Activated naive CD4-positive, alpha-beta T cell treated with anti-CD3 and anti-CD28 coated beads, Interleukin-2, amount 50 U/mL, for 16 hours (primary cell): Measurements from ENCODE around the gene TRPC5OS.

Experiments used
- DNase-seq: peaks from one replicate; pipeline ENCODE4 v3.0.0-alpha.2; 2020

The TRPC5OS gene

DNA sequence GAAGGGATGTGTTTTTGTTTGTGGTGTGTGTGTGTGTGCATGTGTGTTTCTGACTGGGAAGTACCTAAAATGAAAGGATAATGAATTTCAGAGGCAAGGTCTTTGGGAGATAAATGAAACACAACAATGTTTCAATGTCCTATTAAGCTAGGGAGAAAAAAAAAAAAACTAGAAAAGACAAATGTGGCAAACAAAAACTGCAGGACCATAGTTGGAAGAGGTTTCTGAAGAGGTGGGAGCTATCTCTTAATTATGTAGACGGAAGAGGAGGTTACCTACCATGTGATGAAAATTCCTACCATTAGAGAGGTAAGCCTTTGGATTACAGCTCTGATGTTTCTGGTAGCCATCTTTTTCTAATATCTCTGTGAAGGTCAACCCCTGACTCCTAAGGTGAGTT, at the start of gene TRPC5OS:
Gene TRPC5OS (plus strand): TSS at position 301 of the 400 bp plus-strand sequence. CDS start 25,669 bp downstream, outside the sequence.
- DNase-seq: no peak

DNA sequence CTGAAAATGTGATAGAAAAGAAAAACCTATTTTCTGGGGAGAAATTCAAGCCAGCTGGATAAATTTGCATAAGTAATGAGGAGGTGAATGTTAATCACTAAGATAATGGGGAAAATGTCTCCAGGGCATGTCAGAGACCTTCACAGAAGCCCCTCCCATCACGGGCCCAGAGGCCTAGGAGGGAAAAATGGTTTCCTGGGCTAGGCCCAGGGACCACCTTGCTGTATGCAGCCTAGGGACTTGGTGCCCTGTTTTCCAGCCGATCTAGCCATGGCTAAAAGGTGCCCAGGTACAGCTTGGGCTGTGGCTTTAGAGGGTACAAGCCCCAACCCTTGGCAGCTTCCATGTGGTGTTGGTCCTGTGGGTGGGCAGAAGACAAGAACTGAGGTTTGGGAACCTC, 46.6 kb upstream of the TRPC5OS start:
- DNase-seq: no peak

DNA sequence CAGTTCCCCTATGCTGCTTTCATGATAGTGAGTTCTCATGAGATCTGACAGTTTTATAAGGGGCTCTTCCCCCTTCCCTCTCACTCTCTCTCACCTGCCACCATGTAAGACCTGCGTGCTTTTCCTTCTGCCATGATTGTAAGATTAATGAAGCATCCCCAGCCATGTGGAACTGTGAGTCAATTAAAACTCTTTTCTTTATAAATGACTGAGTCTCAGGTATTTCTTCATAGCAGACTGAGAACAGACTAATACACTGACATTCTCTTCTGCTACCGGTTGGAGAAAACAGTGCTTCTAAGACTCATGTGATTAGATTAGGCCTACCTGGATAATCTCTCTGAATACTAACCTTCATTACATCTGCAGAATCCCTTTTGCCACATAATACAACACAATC, 45.4 kb upstream of the TRPC5OS start:
- no peak for DNase-seq

DNA sequence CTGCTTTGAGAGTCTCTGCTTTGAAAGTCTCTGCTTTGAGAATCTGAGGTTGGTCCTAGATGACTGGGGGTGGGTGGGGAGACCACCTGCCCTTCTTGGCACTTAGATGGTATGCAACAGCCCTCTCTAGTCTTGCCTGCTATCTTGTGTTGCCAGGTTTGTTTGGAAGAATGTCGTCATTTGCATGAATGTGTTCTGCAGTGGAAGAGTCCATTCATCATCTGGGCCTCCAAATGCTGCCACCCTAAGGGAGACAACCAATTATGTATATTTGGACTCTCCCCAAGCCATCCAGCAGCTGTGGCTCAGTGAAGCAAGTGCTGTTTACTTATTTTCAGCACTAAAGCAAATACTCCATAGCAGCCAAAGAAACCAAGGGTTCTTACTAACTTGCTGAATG, 44.6 kb upstream of the TRPC5OS start:
- no peak for DNase-seq

DNA sequence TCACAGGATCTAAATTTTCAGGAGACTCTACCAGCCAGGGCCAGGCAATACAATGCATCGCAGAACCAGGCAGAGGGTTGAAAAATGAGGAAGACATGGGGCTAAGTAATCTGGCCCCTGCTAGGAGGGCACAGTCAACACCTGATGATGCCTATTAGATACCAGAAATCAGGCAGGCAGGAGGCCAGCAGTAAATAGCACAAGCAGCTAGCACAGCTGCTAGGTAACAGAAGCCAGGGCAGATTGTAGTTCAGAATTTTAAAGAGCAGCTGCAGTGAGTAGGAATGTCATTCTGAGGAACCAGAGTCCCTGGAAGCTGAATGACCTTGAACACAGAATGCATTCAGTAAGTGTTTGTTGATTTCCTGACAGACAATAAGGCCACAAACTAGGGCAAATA, 38.8 kb upstream of the TRPC5OS start:
- no peak for DNase-seq

DNA sequence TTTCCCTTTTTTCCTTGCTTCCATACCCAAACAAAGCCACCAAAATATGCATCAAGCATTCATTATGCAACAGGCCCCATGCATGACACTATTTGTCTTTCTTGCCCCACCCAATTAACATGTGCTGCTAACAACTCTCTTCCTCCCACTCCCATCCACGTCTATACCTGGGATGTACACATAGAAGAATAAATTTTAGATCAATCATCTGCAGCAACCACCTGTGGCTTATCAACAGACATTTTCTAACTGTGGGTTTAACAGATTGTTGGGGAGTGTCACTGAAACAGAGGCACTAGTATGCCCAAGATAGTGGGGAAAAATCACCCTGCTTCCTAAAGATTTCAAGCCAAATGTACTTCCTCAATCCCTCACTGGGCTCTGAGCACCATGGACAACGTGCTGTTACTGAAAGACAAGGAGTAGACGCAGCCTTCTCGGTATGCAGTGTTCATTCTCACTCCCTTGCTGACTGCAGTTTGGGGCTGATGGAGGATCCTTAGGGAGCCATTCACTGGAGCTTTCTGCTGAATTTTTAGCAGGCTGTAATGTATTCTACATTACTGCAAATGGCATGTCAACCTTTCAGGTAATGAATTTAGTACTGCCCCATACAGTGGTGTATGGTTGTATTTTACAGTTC, 28.4 kb upstream of the TRPC5OS start:
- DNase-seq: no peak

DNA sequence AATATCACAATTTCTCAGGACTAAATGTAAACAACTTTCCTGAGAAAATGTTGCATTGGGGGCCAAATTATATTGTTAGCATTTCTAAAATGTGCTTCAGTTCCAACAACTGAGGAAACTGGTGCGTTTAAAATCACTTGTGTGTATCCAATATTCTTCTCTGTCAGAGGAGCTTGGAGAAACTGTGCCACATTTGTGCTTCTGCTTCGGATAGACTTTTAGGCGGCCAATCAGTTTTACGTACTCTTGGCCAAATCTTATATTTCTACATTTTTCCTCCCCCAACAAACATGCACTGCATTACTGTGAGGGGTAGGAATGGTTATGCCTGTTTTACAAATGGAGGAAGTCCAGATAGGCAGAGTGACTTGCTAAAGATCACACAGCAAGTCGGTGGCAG, 27.4 kb upstream of the TRPC5OS start:
- DNase-seq: no peak

DNA sequence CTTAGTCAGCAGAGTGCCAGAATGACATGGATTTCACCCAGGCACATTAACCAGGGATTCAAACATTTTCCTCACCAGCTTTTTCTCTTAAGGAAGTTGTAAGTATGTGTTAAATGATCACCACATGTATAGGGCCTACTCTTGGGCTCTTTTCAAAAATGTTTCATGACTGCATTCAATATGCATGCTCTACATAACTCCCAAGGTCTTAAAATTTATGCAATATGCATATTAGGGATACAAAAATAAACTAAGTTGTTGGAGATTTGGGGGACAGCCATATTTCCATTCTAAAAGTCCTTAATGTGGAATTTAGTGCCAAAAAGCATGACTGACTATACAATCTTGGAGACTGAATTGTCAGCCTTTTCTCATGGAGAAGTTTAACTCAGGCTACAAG, 25.0 kb upstream of the TRPC5OS start:
- DNase-seq: no peak

DNA sequence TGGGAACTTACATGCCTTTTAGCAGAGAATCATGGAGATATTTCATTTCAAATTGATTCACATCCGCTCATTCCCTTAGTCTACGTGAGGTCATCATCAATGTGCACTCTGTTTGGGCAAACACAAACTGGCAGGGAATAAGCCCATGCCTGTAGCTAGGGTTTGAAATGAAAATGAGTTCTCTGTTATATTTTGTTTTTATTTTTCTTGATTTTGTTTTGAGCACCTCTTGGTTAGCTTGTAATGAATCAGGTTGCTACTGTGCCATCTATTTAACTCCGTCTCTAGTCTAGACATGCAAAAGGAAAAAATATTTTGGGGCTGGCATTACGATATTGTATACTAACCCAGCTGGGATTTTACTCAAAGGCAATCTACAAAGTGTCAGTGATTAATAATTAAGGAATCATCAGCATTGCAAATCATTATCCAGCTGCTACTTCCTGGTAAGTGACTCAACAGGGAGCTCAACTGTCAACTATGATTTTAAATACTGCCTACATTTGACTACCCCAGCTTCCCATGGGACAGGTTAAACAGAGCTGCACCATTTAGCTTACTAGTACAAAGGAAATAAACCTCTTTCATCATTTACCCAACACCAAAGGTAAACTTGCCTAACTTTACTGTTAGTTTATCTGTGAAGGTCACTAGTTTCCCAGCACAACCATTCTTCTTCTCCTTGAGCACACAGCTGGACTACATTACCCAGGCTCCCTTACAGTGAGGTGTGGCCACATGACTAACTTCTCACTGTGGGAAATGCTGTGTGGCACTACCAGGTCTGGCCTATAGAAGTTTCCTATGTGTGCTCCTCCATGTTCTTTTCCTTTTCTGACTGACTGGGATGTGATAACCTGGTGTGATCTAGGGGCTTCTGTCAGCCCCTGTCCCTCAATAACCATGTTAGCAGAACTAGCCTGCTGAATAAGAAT, 21.2 kb upstream of the TRPC5OS start:
- DNase-seq: no peak

DNA sequence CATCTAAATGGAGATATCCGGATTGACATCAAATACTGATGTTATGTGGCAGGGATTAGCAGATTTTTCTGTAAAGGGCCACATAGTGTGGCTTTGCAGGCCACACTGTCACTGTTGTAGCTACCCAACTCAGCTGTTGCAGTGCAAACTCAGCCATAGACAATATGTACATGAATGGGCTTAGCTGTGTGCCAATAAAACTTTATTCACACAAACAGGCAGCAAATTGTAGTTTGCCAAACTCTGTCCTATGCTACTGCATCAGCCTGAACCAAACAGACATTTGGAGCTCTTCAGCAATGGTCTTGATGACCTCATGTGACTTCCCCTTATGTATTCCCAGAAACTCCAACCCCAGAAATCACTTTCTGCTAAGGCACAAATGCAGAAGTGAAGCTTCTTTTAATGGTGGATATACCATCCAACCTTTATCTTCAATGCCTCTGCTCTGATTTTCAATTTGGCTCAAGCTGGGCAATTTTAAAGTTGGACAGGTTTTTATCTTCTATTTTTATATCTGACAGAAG, 18.4 kb upstream of the TRPC5OS start:
- DNase-seq: no peak

DNA sequence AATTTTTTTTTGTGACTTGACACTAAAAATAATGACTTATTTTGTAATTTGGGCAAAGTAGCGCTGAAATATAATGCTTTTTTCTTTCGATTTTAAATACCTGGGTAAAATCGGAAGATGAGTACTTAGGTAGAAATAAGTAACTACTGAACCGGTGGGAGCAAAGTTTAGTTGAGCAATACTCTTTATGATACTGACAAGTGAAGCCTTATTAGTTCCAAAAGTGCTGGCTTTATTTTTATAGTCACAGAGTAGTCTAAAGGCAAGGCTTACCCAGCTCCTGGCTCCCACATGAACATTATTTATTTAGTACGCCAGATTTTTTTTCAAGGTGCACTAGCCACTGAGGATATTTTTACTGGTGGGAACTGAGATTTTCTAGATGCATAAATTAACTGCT, 14.4 kb upstream of the TRPC5OS start:
- no peak for DNase-seq

DNA sequence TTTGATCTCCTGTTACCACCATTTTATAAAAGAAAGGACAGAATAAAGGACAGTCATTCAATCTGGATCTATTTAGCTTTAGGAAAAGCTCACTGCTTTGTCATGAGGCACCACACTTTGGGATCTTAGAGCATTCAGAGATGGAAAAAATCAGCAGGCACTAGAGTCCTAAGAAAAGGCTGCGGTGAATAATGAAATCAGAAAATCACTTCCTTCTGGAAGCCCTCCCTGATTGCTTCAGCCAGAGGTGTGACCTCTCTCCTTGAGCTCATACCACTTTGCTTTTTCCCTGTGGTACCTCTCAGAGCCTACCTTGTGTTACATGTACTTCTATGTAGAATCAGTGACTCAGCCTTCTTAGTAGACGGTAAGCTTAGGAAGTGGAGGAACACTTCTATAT, 8.7 kb upstream of the TRPC5OS start:
- DNase-seq: no peak

DNA sequence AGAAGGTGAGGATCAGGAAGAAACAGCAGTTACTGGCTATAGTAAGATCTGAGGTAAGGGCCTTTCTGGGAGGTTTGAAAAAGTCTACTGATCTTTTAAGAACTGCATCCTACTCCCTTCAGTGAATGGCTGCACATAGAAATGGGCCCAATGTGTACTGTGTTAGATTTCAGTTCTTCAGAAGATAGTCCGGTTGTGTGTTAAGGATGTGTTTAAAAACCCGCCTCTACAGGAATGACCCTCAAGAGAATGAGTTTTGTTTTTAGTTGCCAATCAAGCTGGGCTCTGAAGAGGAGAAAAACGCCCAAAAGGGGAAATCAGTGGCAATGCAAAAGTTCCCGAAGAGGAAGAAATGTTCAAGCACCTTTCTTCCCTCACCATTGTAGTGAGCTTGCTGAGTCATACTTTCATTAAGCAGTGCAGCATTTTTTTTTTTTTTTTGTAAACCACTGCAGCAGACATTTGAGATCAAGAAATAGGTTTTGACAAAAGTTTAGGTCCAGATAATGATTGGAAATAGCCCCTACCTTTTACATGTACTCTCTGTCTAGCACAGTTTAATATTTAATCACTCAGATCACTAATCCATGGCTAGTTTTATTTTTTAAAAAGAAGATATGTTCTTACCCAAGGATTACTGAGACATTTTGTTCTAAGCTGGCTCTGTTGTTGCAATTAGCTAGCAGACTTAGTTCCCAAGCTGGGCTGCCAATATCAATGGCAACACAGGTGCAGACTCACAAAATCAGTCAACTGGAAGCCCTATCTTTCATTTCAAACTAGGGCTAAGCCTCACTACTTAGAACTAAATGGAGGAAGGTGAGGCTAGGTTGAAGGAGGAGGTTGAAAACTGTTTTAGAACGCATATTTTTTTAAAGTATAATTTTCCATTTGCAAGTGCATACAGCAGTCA, 7.0 kb upstream of the TRPC5OS start:
- no peak for DNase-seq

DNA sequence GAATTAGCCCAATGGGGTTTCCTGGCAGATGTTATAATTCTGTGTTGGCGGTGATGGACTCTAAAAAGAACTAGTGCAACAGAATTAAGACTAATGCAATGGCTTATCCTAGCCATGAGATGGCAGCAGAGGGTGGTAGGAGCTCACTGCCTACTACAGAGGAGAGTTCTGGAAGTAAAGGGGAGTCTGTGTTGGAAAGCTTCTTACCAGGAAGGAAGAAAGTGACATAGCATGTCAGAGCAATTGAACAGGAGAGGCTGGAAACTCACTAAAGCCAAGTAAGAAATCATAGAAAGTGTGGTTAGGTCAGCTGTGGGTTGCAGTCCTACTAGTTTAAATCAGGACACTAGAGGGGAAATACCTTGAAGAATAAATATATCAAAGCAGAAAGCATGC, 6.3 kb upstream of the TRPC5OS start:
- no peak for DNase-seq

DNA sequence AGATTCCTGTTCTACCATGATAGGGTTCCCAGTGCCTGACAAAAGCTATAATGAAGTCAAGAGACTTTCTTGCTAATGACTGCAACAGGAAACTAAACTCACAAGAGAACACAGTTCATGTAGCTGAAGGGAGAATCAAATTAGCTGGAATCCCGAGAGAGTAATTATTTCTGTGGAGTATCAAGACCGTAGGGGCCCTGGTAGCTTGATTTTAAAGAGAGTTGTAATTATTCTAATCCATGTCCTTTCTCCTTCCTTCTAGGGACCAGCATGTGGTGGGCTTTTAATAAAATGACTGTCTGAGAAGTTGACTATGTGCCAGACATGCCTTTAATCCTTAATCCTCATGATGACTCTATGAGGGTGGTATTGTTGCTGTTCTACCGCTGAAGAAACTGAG, 1.7 kb upstream of the TRPC5OS start:
- DNase-seq: no peak

DNA sequence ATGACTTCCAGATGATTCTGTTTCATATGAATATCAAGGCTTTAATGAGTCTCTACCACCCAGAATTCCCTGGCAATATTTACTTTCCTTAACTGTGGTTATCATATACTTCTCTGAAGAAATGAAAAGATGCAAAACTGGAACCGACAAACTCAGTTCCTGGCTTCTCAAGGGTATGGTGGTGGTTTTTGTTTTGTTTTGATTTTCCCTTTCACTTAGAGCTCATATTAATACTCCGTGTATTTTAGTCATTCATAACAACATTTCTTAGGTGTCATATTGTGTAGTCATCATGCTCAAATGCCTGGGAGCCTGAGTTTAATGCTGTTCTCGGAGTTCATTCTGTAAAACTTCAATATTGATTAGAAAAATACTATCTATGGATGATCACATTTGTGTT, 665 bp downstream of the TRPC5OS start:
- DNase-seq: no peak

DNA sequence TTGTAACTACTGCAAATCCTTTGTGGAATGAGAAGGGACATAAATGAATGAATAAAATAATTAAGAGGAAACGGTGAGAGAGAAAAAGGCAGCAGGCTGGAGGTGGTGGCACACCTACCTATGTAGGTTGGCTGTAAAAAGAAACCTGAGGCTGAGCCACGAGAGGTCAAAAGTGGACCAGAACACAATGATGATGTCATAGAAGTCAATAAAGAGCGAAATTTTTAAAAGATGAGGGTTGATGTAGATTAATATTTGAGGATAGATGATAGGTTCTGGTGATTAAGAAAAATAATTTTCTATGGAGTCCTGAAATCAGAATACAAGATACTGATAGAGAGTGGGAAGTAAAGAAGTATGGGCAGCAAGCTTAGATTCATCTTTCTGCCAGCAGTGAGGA, 1.7 kb downstream of the TRPC5OS start:
- DNase-seq: no peak

DNA sequence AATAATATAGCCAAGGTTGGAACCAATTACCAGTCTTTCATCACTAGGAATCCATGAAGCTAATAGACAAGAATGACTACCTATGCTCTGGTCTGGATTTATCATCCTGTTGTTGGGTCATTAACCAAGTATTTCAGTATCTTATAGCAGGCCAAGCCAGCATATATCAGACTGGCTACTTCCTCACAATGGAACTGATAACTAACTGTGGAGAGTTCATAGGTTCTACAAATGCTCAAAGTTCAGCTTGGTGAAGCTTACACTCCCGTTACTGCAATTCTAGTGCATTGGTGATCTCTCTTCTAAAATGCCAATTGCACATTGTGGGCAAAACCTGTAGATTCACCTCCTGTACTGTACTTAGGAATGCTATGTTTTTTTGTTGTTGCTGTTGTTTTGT, 4.8 kb downstream of the TRPC5OS start:
- DNase-seq: no peak

DNA sequence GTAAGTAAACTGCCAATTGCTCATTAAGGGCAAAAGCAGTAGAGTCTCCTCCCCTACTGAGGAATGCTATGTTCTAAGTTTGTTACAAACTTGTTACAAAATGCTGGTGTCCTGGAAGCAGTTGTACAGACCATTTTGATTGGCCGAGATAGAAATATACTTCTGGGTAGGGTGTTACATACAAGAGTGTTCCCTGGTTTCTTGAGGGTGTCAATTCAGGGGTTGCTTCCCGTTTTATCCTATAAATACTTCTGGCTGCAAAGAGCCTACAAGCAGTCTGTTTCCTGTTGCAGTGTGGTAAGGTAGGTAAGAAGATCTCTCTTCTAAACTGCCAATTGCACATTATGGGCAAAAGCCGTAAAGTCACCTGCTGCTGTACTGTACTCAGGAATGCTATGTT, 5.7 kb downstream of the TRPC5OS start:
- no peak for DNase-seq

DNA sequence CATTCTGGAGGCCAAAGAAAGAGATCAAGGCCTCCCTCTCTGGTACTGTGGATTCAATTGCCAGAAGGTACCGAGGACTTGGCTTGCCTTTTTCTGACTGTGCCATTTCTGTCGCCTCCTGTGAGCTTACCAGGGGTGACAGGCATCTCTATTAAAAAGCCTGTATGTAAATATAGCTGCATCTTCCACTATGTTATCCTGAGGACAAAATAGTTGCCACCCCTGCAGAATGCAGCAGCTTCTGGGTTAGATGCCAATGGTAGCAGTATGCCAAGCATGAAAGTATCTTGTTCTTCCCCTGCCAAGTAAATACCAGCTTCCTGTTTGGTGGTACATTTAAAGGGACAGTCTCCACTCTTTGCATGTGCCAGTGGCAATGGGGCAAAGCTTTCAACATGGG, 10.7 kb downstream of the TRPC5OS start:
- no peak for DNase-seq

DNA sequence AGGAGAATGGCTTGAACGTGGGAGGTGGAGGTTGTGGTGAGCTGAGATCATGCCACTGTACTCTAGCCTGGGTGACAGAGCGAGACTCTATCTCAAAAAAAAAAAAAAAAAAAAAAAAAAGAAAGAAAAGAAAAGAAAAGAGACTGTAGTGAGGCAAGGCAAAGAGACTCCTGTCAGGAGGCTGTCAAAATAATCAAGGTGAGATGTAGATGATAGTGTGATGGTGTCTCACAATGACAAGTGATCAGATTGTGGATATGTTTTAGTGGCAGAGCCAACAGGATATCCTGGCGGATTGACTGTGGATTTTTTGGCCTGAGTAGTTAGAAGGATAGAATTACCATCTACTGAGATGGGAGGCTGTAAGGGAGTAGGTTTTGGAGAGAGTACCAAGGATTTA, 12.6 kb downstream of the TRPC5OS start:
- no peak for DNase-seq

DNA sequence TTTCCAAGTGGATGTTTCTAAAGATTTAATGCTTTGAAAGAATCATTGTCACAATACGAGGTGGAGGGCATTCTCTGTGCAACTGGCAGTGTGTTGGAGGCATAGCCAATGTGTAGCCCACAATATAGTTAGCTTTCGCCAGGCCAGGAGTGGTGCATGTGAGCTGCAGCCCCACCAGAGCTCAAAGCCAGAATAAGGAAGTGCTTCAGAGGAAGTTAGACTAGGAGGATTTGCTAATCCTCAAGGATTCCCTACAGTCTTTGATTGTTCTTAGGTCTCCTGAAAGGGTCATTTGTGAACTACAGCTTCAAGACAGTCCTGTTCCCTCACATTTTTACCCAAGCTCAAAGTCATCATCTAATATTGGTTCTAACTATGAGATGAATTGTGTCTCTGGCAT, 16.4 kb downstream of the TRPC5OS start:
- no peak for DNase-seq

DNA sequence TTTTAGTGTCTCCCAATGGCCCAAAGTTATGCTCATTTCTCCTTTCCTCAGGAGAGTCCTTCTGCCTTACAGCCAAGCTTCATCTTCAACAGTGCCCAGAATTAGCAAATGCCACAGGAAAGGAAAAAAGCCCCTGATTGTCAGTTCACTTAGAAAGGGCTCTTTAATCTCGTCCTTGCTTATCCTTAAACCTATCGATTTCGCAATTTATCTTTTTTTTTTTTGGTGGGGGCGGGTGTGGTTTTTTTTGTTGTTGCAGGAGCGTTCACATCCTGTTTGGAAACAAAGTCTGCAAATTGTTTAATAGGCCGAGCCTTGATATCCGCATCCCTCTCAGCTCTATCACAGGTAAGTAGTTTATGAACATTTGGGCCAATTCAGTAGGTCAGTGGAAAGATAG, 20.2 kb downstream of the TRPC5OS start:
- DNase-seq: no peak
